H1 (cell line): ENCODE data around the gene APBA2. TPM values are rescaled to one million over a fixed set of nuclear protein-coding genes. Genes with fewer than 3 reads are reported as not detected.

Source experiments
- SP4 ChIP-seq: IDR thresholded peaks from 2 replicates; pipeline ENCODE4 v1.6.1; 2012; ENCODE audit warnings: low read length, inconsistent platforms
- polyA plus RNA-seq, 7 experiments: library from polyadenylated mRNA; depleted of rRNA in 3 of 7; stranded (reverse) in 5 of 7; unstranded in 2 of 7; fragments of >200 nt in 5 of 7; fragments of 200-250 nt in 2 of 7; gene quantifications; 1 replicate in 5 of 7; 2 replicates in 1 of 7; 4 replicates in 1 of 7; pipeline versions ENCODE4 v1.2.1 to v1.2.3, GENCODE V29; 2011 to 2013; ENCODE audit warnings: missing spikeins in 2 of 7, mixed read lengths in 2 of 7
- total RNA-seq: library from RNA; stranded (reverse); fragmentation: NEBNext Ultra II Directional; extraction: Animal tissue kit (Norgen Biotek cat#: 25700); gene quantifications from 2 replicates; pipeline ENCODE4 v1.2.1, GENCODE V29; 2021

Gene APBA2
- total and polyA plus RNA-seq, 2 of the 8 experiments (the other 6 are each of a cell fraction or from before 2014, with no cell fraction given) = 15.5 to 19.0 TPM

DNA sequence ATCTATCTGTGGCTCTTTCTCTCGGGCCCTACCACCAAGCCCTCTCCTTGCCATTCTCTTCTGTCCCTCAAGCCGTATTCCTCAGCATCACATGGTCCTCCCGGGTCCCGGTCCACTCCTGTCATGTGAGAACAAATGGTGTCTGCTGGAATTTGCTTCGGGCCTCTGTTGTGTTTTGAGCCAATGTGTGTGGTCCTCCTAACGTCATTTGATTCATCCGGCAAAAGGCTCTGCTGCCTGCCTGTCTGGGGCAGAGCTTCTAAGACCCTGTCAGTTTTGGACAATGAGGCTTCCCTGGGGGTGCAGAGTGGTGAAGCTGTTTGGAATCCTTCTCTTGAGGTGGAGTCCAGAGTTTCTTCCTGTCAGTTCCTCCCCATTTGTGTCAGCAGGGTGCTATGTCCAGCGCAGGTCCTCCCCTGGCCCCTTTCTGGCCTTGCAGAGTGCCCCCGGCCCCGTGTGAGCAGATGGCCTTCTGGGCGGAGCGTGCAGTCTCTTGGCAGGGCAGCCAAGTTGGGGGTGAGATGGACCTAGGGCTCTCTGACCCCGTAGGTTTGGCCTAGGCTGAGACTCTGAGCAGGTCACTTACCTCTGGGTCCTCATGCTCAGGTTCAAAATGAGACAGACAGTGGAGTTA is 93.6 kb downstream of the APBA2 start (continued):
- no peak for TF ChIP-seq SP4
- TF ChIP-seq, all 59 proteins: peak for 0
